Gastroesophageal sphincter (tissue), 3 donors: ENCODE data around the gene CYB5R4.

Experiments used
- EP300 ChIP-seq: sonication (generic); formaldehyde crosslinking; IDR thresholded peaks from one replicate; pipeline ENCODE4 v1.6.1; 2017; ENCODE audit warnings: antibody characterized with exemption, mild to moderate bottlenecking
- POLR2A ChIP-seq, 2 donors: fragments of 450-650 bp; IDR thresholded peaks; one replicate each; pipeline ENCODE4 v1.6.1; 2017; ENCODE audit warnings: antibody characterized with exemption in 2 of 2, mild to moderate bottlenecking in 2 of 2, moderate library complexity in 1 of 2
- TF ChIP-seq, protein P1 (sequence below), 4 experiments: fragments of 200-600 bp in 2 of 4; fragments of 450-650 bp in 2 of 4; sonication (generic) in 1 of 4; IDR thresholded peaks; one replicate each; pipeline ENCODE4 v1.5.1; 2017 to 2019; ENCODE audit warnings: antibody characterized with exemption in 4 of 4, mild to moderate bottlenecking in 2 of 4, moderate library complexity in 2 of 4

DNA sequence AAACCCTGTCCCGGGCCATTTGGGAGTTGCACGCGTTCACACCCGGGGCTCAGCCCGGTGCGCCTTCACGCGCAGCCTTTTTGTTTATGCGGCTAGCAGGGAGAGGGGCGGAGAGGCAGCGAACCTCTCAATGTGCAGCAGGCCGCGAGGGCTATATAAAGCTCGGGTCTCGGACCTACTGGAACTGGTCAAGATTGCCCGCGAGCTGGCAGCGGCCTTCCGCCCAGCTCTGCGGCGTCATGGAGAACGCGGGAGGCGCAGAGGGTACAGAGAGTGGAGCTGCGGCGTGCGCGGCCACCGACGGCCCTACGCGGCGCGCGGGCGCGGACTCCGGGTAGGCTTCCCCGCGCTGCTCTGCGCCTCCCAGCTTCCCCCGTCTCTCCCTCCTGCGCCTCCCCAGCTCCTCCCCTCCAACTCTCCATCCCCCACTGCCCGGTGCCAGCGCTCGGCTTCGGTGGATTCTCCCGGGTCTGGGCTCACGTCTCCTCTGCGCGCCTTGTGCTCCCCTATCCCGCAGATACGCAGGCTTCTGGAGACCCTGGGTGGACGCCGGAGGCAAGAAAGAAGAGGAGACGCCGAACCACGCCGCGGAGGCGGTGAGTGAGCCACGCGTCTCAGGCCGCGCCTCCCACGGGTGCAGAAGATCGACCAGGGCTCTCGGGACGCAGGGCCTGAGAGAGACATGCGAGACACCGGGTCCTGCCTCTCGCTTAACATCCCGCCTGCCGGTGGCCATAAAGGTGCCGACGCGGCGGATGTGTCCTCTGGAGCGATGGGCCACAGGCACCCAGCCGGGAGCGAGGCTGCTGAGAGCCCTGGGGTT lies 6.1 kb upstream of the CYB5R4 start, which contains the start of gene RIPPLY2:
- TF ChIP-seq POLR2A (IDR thresholded peaks at IDR 0.05) (no peak), EP300 (no peak)
- TF ChIP-seq, protein P1, sequence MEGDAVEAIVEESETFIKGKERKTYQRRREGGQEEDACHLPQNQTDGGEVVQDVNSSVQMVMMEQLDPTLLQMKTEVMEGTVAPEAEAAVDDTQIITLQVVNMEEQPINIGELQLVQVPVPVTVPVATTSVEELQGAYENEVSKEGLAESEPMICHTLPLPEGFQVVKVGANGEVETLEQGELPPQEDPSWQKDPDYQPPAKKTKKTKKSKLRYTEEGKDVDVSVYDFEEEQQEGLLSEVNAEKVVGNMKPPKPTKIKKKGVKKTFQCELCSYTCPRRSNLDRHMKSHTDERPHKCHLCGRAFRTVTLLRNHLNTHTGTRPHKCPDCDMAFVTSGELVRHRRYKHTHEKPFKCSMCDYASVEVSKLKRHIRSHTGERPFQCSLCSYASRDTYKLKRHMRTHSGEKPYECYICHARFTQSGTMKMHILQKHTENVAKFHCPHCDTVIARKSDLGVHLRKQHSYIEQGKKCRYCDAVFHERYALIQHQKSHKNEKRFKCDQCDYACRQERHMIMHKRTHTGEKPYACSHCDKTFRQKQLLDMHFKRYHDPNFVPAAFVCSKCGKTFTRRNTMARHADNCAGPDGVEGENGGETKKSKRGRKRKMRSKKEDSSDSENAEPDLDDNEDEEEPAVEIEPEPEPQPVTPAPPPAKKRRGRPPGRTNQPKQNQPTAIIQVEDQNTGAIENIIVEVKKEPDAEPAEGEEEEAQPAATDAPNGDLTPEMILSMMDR (IDR thresholded peaks at IDR 0.05): no peak
